Adrenal gland (tissue), 5 donors: ENCODE data around the gene DLK1.

Experiments used
- POLR2A ChIP-seq, 2 donors: fragments of 450-650 bp; IDR thresholded peaks; one replicate each; pipeline ENCODE4 v1.6.1; 2017; ENCODE audit warnings: antibody characterized with exemption in 2 of 2, mild to moderate bottlenecking in 2 of 2, moderate library complexity in 1 of 2
- TF ChIP-seq, protein P1 (sequence below), 6 experiments: fragments of 450-650 bp in 4 of 6; fragments of 200-600 bp in 2 of 6; sonication (generic) in 1 of 6; IDR thresholded peaks; 1 replicate in 5 of 6; 2 replicates in 1 of 6; pipeline versions ENCODE4 v1.5.1 to v1.8.0; 2016 to 2021; ENCODE audit warnings: antibody characterized with exemption in 6 of 6, mild to moderate bottlenecking in 2 of 6, moderate library complexity in 1 of 6
- donor health status: DM: no; HTN: no; CAD: no.

DNA sequence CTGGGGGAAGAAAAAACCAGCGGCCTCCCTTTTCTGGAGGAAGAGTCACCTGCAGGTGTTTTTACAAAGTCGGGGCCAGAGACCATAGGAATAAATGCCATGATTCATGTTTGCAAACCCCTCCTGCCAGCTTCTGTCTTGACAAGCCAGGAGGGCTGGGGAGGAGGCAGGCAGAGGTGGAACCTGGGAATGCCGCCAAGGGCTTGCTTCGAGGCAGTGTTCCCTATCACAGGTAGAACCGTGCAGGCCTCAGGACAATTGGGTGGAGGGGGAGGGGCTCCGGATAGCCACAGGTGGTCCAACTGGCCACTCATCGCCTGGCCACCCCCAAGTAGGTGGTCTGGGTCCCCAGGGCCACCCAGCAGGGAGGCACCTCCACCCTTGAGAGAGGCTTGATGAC is 14.2 kb upstream of the DLK1 start:
- TF ChIP-seq, protein P1, sequence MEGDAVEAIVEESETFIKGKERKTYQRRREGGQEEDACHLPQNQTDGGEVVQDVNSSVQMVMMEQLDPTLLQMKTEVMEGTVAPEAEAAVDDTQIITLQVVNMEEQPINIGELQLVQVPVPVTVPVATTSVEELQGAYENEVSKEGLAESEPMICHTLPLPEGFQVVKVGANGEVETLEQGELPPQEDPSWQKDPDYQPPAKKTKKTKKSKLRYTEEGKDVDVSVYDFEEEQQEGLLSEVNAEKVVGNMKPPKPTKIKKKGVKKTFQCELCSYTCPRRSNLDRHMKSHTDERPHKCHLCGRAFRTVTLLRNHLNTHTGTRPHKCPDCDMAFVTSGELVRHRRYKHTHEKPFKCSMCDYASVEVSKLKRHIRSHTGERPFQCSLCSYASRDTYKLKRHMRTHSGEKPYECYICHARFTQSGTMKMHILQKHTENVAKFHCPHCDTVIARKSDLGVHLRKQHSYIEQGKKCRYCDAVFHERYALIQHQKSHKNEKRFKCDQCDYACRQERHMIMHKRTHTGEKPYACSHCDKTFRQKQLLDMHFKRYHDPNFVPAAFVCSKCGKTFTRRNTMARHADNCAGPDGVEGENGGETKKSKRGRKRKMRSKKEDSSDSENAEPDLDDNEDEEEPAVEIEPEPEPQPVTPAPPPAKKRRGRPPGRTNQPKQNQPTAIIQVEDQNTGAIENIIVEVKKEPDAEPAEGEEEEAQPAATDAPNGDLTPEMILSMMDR (IDR thresholded peaks at IDR 0.05): no peak
- no peak for TF ChIP-seq POLR2A (IDR thresholded peaks at IDR 0.05)
